Activated naive CD8-positive, alpha-beta T cell treated with anti-CD3 and anti-CD28 coated beads, Interleukin-2, amount 50 U/mL, for 24 hours (primary cell): ENCODE results near the gene CD33.
"Not testable (repeated sequence)": the region's sequence is repeated elsewhere in the genome, so short reads cannot be mapped to it uniquely, and the experiment has no call there.

ENCODE experiments used
- ATAC-seq: fragments of 150-1000 bp; cut with Tn5 transposase; one replicate; pipeline ENCODE4 v1.10.0; 2021
- DNase-seq: peaks from one replicate; pipeline ENCODE4 v3.0.0; 2021
- H3K27ac Mint-ChIP-seq: one replicate; pipeline ENCODE4 v1.8.0; 2021; ENCODE audit warnings: mild to moderate bottlenecking, mixed read lengths
- H3K27me3 Mint-ChIP-seq: one replicate; pipeline ENCODE4 v1.8.0; 2021; ENCODE audit warnings: mixed read lengths
- H3K36me3 Mint-ChIP-seq: one replicate; pipeline ENCODE4 v1.8.0; 2021; ENCODE audit warnings: low read depth, mixed read lengths
- H3K4me1 Mint-ChIP-seq: one replicate; pipeline ENCODE4 v1.8.0; 2021; ENCODE audit warnings: mixed read lengths
- H3K4me3 Mint-ChIP-seq: one replicate; pipeline ENCODE4 v1.8.0; 2021; ENCODE audit warnings: mild to moderate bottlenecking, moderate library complexity, mixed read lengths
- H3K9me3 Mint-ChIP-seq: one replicate; pipeline ENCODE4 v1.8.0; 2021; ENCODE audit warnings: mixed read lengths

CD33 gene

DNA sequence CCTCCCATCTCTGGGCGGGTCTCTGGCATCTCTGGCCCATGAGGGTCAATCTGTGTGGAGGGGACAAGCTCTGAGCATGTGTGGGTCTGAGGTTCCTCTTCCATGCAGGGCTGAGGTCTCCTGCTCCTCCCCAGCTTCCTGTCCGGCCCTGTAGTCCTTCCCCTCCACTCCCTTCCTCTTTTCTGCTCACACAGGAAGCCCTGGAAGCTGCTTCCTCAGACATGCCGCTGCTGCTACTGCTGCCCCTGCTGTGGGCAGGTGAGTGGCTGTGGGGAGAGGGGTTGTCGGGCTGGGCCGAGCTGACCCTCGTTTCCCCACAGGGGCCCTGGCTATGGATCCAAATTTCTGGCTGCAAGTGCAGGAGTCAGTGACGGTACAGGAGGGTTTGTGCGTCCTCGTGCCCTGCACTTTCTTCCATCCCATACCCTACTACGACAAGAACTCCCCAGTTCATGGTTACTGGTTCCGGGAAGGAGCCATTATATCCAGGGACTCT lies at the start of gene CD33:
Gene CD33 (plus strand): TSS at position 183 of the 496 bp plus-strand sequence. CDS start 39 bp downstream, at position 222.
- H3K27ac Mint-ChIP-seq, ATAC-seq, DNase-seq, H3K4me1 Mint-ChIP-seq, H3K36me3 Mint-ChIP-seq, H3K9me3 Mint-ChIP-seq, H3K4me3 Mint-ChIP-seq: not testable (repeated sequence)
- peaks cover 51% of the 10 kb centered on the region for H3K27me3 Mint-ChIP-seq

DNA sequence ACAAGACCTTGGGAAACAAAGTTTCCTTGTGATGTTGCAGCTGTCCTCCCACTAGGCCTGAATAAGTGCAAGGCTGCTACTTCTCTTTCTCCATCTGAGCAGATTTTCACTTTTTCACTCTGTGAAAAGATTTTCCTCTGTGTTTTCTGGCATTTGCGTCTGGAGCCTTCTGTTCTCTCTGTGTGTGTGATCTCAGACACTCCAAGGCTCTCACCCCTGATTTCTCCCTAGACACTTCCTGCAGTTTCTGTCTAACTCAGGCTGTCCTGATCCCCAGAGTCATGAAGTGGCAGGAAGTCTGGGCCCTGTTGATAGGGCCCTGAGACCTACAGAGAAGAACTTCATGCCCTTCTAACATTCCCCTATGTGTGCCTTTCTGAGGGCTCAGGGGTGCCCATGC lies 45.6 kb upstream of the CD33 start:
- no peak overlapping the region for H3K4me3 Mint-ChIP-seq
- ATAC-seq (no peak), DNase-seq (no peak)
- peaks cover 5% of the 10 kb centered on the region for H3K4me1 Mint-ChIP-seq
- no peaks in the 10 kb centered on the region for H3K9me3 Mint-ChIP-seq
- no peaks in the 10 kb centered on the region for H3K36me3 Mint-ChIP-seq
- no peak overlapping the region for H3K27ac Mint-ChIP-seq
- peaks cover 5% of the 10 kb centered on the region for H3K27me3 Mint-ChIP-seq

DNA sequence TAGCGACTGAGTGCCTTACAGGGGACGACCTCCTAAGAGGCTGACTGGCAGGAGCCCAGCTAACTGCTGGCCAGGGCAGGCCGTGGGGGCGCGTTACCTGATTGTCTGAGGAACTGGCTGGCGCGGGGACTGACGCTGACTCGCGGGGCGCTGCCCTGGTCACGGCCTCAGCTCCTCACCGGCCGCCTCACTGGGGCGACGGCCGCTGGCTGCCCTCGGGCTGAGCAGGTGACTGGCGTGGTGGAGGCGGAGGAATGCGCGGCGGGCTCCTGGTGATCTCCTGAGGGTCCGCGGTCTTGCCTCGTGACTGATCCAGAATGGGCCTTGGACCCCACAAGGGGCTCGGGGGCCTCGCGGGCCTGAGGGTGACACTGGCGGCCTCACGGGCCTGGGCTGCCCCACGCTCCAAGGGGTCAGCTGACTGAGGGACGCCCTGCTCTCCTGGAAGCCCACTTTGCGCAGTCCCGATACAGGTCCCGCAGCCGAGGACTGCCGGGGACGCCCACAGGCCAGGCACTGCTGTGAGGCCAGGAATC lies 43.4 kb upstream of the CD33 start:
- DNase-seq (no peak), ATAC-seq (no peak)
- no peak overlapping the region for H3K27ac Mint-ChIP-seq
- H3K4me3 Mint-ChIP-seq: no peak overlapping the region
- H3K9me3 Mint-ChIP-seq: no peaks in the 10 kb centered on the region
- H3K36me3 Mint-ChIP-seq: no peaks in the 10 kb centered on the region
- peaks cover 16% of the 10 kb centered on the region for H3K27me3 Mint-ChIP-seq
- peaks cover 5% of the 10 kb centered on the region for H3K4me1 Mint-ChIP-seq

DNA sequence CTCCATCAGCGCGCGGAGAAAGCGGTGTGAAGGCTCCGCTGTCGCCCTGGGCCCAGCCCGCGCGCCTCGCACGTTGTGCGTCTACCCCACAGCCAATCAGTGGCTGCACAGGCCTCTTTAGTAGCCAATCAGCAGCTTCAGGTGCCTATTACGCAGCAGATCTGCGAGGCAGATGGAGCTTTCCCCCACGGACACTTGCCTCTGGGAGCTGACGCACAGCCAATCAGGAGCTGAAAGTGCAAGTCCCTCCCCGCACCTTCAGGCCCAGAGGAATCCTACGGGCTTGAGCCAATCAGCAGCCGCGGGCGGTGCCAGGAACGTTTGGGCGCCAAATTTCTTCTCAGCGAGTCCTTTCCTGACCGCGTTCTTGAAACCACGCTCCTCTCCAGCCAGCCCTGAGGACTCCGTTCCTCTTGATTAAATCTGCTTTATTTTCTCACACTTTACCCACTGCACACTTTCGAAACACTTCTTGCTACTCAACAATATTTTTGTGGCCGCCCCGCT lies 42.9 kb upstream of the CD33 start:
- DNase-seq: peak; percentile 13
- Mint-ChIP-seq H3K9me3 (no peaks in the 10 kb centered on the region), H3K4me3 (no peak overlapping the region), H3K4me1 (peaks cover 5% of the 10 kb centered on the region), H3K27ac (no peak overlapping the region), H3K27me3 (peaks cover 17% of the 10 kb centered on the region), H3K36me3 (no peaks in the 10 kb centered on the region)
- no peak for ATAC-seq

DNA sequence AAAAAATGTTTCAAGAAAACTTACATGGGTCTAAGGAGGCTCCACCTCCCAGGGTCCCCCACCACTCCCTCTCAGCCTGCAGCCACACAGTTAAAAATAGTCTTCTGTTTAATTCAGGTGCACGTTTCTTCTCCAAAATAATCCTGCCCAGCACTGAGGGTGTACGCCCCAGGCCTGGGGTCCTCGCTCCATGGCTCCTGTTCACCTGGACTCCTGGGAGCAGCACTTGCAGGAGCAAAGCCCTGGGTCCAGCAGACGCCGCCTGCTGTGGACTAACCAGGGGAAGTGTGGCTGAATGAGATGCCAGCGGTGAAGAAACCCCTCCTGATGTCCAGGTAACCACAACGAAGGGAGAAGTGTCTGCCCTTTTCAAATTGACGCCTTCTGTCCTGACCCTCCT lies 41.3 kb upstream of the CD33 start:
- peaks cover 5% of the 10 kb centered on the region for H3K4me1 Mint-ChIP-seq
- H3K27ac Mint-ChIP-seq: no peak overlapping the region
- H3K4me3 Mint-ChIP-seq: no peak overlapping the region
- DNase-seq (no peak), ATAC-seq (no peak)
- H3K9me3 Mint-ChIP-seq: no peaks in the 10 kb centered on the region
- no peaks in the 10 kb centered on the region for H3K36me3 Mint-ChIP-seq
- peaks cover 19% of the 10 kb centered on the region for H3K27me3 Mint-ChIP-seq

DNA sequence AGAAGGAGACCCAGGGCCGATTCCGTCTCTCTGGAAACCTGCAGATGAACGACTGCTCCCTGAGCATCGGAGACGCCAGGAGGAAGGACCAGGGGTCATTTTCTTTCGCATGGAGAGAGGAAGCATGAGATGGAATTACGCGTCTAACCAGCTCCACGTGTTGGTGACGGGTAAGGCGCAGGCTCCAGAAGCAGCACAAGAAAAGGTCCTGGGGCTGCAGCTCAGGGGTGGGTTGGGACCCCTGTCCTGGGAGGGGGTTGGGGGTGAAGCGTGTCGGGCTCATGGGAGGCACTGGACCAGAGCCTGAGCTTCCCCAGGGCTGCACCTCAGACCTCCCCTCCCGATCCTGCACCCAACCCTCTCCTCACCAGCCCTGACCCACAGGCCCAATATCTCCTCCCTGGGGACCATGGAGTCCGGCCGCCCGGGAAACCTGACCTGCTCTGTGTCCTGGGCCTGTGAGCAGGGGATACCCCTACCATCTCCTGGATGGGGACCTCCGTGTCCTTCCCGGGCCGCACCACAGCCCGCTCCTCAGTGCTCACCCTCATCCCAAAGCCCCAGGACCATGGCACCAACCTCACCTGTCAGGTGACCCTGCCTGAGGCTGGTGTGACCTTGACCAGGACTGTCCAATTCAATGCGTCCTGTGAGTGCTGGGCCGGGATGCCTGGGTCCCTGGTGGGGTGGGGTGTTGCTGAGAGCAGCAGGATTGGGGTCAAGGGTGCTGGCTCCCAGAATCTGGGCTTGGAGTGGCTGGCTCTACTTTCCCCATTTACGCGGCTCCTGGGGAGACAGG lies 39.6 kb upstream of the CD33 start:
- DNase-seq (no peak), ATAC-seq (no peak)
- Mint-ChIP-seq H3K27me3 (peaks cover 19% of the 10 kb centered on the region), H3K4me1 (peaks cover 5% of the 10 kb centered on the region), H3K27ac (no peak overlapping the region), H3K4me3 (no peak overlapping the region), H3K9me3 (no peaks in the 10 kb centered on the region), H3K36me3 (no peaks in the 10 kb centered on the region)

DNA sequence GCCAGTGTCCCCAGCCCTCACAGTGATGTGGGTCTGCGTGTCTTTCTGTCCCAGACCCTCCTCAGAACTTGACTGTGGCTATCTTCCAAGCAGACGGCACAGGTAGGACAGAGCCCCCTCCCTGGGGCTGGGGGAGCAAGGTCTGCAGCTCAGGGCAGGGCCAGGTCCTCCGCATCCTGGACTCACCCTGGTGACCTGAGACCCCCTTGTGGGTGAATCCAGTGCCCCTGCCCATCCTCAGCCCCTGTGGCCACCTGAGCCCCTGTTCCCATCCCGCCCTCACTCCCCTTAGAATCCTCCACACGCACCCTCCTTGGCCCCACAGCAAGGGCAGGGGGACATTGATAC lies 39.0 kb upstream of the CD33 start:
- H3K27ac Mint-ChIP-seq: no peak overlapping the region
- H3K4me1 Mint-ChIP-seq: peaks cover 5% of the 10 kb centered on the region
- ATAC-seq (no peak), DNase-seq (no peak)
- H3K9me3 Mint-ChIP-seq: no peaks in the 10 kb centered on the region
- H3K36me3 Mint-ChIP-seq: no peaks in the 10 kb centered on the region
- H3K27me3 Mint-ChIP-seq: peaks cover 19% of the 10 kb centered on the region
- no peak overlapping the region for H3K4me3 Mint-ChIP-seq

DNA sequence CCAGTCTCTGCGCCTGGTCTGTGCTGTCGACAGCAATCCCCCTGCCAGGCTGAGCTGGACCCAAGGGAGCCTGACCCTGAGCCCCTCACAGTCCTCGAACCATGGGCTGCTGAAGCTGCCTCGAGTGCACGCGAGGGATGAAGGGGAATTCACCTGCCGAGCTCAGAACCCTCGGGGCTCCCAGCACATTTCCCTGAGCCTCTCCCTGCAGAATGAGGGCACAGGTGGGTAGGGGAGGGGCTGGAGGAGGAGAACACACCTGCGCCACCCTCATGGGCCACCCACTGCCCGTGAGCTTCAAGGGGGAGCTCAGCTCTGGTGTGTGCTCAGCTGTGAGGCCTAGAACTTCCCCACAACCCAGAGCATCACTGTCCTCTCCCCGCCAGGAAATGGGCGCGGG lies 38.6 kb upstream of the CD33 start:
- no peak for DNase-seq
- no peaks in the 10 kb centered on the region for H3K9me3 Mint-ChIP-seq
- no peak for ATAC-seq
- H3K4me1 Mint-ChIP-seq: peaks cover 5% of the 10 kb centered on the region
- no peak overlapping the region for H3K4me3 Mint-ChIP-seq
- H3K36me3 Mint-ChIP-seq: no peaks in the 10 kb centered on the region
- H3K27ac Mint-ChIP-seq: no peak overlapping the region
- peaks cover 19% of the 10 kb centered on the region for H3K27me3 Mint-ChIP-seq

DNA sequence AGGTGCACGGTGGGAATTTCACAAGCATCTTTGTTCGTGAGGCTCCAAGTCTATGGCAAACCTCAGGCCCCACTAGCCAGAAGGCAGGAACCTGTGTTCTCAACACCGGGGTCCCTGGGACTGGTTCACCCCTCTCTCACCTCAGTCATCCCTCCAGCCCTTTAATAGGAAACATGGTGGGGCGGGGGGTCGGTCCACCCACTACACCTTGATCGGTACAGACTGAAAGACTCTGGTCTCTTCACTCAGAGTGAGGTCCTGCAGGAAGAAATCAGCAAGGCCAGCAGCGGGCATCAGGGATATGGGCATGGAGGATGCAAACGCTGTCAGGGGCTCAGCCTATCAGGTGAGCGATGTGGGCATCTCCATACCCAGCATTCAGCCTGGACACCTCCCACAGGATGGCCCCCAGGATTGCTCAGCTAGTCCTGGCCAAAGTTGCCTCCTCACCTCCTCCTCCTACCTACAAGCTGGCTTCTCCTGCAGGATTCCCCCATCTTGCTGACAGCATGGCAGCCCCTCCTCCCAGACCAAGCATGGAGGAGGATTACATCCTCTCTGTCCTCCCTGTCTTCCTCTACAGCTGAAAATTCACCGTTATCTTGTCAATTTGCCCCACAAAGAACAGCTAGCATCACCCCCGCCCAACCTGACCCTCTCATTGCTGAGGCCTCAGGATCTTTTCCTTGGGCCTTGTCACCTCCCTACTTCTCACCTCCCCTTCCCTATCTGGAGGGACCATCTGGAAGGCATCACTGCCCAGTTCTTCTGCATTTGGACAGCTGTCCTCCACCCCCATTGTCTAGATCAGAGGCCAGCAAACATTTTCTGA lies 37.3 kb upstream of the CD33 start:
- ATAC-seq (no peak), DNase-seq (no peak)
- Mint-ChIP-seq H3K27me3 (peaks cover 21% of the 10 kb centered on the region), H3K9me3 (no peaks in the 10 kb centered on the region), H3K36me3 (no peaks in the 10 kb centered on the region), H3K4me3 (no peak overlapping the region), H3K4me1 (peaks cover 3% of the 10 kb centered on the region), H3K27ac (no peak overlapping the region)

DNA sequence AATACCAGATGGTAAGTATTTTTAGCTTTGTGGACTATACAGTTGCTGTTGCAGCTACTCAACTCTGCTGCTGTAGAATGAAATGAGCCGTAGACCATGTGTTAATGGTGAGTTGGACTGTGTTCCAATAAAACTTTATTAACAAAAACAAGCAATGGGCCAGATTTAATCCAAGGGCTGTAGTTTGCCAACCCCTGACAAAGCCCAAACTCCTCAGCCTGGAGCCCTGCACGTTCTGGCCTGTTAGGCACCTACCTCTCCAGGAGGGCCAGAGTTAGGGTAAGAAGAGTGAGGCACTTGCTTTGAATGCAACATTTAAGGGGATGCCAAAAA lies 36.7 kb upstream of the CD33 start:
- no peaks in the 10 kb centered on the region for H3K36me3 Mint-ChIP-seq
- H3K27ac Mint-ChIP-seq: no peak overlapping the region
- H3K4me3 Mint-ChIP-seq: no peak overlapping the region
- DNase-seq (no peak), ATAC-seq (no peak)
- H3K4me1 Mint-ChIP-seq: peaks cover 3% of the 10 kb centered on the region
- peaks cover 21% of the 10 kb centered on the region for H3K27me3 Mint-ChIP-seq
- no peaks in the 10 kb centered on the region for H3K9me3 Mint-ChIP-seq

DNA sequence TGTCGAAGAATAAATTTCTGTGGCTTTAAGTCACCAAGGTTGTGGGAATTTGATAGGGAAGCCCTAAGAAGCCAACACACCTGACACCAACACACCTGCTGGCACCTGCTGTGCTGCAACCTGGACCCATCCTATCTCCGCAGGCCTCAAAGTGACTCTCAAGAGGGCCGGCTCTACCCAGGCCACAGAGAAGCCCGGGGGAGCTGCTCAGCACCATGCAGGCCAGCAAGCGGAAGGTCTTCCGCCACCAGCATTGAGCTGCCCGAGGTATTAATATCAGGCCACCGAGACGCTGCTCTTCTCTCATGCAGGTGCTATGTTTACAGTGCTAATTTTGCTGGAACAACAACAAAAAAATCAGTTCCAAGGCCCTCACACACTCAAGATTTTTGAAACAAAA lies 32.2 kb upstream of the CD33 start:
- no peak for DNase-seq
- peaks cover 4% of the 10 kb centered on the region for H3K4me1 Mint-ChIP-seq
- no peaks in the 10 kb centered on the region for H3K36me3 Mint-ChIP-seq
- no peak overlapping the region for H3K27ac Mint-ChIP-seq
- no peak overlapping the region for H3K4me3 Mint-ChIP-seq
- peaks cover 2% of the 10 kb centered on the region for H3K27me3 Mint-ChIP-seq
- ATAC-seq: no peak
- H3K9me3 Mint-ChIP-seq: no peaks in the 10 kb centered on the region

DNA sequence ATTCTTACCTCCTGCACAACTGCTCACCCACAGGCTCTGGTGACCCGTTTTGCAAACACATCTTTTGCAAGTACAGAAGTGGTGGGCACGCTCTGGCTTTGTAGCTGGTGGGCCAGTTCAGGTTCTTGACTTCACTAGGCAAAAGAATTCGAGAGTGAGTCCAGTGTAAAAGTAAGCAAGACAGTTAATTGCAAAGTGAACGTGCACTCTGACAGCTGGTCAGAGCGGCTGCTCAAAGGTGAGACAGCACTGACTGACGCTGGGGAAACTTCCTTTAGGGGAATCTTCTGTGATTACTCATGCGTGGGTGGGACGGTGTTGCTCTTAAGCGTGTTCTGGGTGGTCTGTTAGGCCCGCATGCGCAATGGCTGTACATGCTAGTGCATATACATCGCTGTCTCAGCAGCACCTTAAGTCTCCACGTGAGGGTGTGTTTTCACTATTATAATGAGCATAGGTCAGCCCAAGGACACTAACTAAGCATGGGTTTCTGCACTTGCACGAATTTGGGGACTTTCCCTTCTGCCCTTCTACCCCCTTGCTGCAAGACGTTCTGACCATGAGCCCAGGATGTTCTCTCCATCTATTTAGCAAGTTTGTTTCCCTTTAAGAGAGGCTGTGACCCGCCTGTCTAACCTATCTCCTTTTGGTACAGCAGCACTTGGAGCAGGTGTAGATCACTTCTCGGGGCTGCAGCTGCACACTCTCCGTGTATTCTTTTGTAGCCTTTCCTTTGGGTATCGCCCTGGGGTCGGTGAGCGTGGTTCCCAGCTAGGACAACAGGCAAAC lies 30.2 kb upstream of the CD33 start:
- H3K27ac Mint-ChIP-seq: no peak overlapping the region
- no peaks in the 10 kb centered on the region for H3K36me3 Mint-ChIP-seq
- peaks cover 2% of the 10 kb centered on the region for H3K27me3 Mint-ChIP-seq
- ATAC-seq (peak; percentile 88), DNase-seq (no peak)
- H3K9me3 Mint-ChIP-seq: no peaks in the 10 kb centered on the region
- peaks cover 4% of the 10 kb centered on the region for H3K4me1 Mint-ChIP-seq
- no peak overlapping the region for H3K4me3 Mint-ChIP-seq

DNA sequence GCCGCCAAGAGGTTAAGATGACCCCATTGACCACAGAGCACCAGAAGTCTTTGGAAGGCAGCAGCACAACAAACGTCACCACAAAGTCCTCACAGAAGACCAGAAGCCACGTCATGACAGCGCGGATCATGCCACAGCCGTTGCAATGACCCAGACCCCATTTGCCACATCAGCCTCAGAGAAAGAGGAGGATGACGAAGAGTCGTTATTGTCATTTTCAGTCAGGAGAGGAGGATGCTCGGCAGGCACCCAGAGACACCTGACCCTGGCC lies 29.6 kb upstream of the CD33 start:
- ATAC-seq (no peak), DNase-seq (no peak)
- Mint-ChIP-seq H3K9me3 (no peaks in the 10 kb centered on the region), H3K27ac (no peak overlapping the region), H3K4me3 (no peak overlapping the region), H3K4me1 (peaks cover 4% of the 10 kb centered on the region), H3K27me3 (peaks cover 5% of the 10 kb centered on the region), H3K36me3 (no peaks in the 10 kb centered on the region)

DNA sequence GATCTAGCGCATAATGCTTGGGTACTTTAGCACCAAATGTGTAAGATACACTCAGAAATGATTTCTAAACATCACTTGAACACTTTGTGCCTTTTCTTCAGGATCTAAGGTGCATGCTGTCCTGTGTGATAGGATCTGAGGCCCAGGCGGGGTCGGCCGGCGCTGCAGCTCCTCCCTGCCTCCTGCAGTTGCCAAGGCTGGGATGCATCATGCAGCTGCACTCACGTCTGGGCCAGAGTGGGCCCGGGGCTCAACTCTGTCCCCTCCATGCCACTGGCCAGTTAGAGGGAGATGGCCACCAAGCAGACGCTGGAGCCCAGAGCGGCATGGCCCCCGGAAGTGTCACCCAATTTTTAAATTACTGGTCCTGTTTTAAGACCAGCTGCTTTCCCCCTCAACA lies 29.3 kb upstream of the CD33 start:
- H3K4me3 Mint-ChIP-seq: no peak overlapping the region
- peaks cover 4% of the 10 kb centered on the region for H3K4me1 Mint-ChIP-seq
- ATAC-seq: no peak

More for the DNA sequence above, 29.3 kb upstream of the CD33 start:
- Mint-ChIP-seq H3K36me3 (no peaks in the 10 kb centered on the region), H3K9me3 (no peaks in the 10 kb centered on the region), H3K27ac (no peak overlapping the region), H3K27me3 (peaks cover 9% of the 10 kb centered on the region)
- DNase-seq: no peak
